H9 (cell line): ENCODE results near the gene SIGLEC9. TPM values are rescaled to one million over a fixed set of nuclear protein-coding genes. Genes with fewer than 3 reads are reported as not detected.

Experiments
- DNase-seq: peaks from one replicate; pipeline ENCODE4 v3.0.0-alpha.2; 2017
- H2AFZ ChIP-seq: one replicate; pipeline ENCODE4 v1.6.1; 2013; ENCODE audit warnings: mild to moderate bottlenecking, low read length, control low read depth, moderate library complexity
- H2AK5ac ChIP-seq: 2 replicates; pipeline ENCODE4 v1.6.1; 2013; ENCODE audit warnings: low read length, control low read depth, mixed read lengths; ENCODE audit not compliant: insufficient read length
- H2BK120ac ChIP-seq: one replicate; pipeline ENCODE4 v1.6.1; 2013; ENCODE audit warnings: low read depth, mild to moderate bottlenecking, low read length, control low read depth, inconsistent platforms; ENCODE audit not compliant: poor library complexity, severe bottlenecking
- H2BK12ac ChIP-seq: 2 replicates; pipeline ENCODE4 v1.6.1; 2013; ENCODE audit warnings: low read length, control low read depth, mixed read lengths, low read depth; ENCODE audit not compliant: insufficient read length
- H2BK15ac ChIP-seq: 2 replicates; pipeline ENCODE4 v1.6.1; 2013; ENCODE audit warnings: low read depth, low read length, control low read depth
- H2BK20ac ChIP-seq: one replicate; pipeline ENCODE4 v1.6.1; 2013; ENCODE audit warnings: low read depth, mild to moderate bottlenecking, low read length, control low read depth, inconsistent platforms; ENCODE audit not compliant: poor library complexity, severe bottlenecking
- H2BK5ac ChIP-seq: 2 replicates; pipeline ENCODE4 v1.6.1; 2013; ENCODE audit warnings: low read length, control low read depth, mixed read lengths; ENCODE audit not compliant: insufficient read length
- H3K14ac ChIP-seq: 2 replicates; pipeline ENCODE4 v1.6.1; 2013; ENCODE audit warnings: low read length, control low read depth; ENCODE audit not compliant: insufficient read depth
- H3K18ac ChIP-seq: 2 replicates; pipeline ENCODE4 v1.6.1; 2013; ENCODE audit warnings: low read depth, mild to moderate bottlenecking, mixed read lengths, low read length, control low read depth; ENCODE audit not compliant: insufficient read length
- H3K23ac ChIP-seq: 2 replicates; pipeline ENCODE4 v1.6.1; 2013; ENCODE audit warnings: low read length, control low read depth, mixed read lengths, low read depth; ENCODE audit not compliant: insufficient read length
- H3K23me2 ChIP-seq: 2 replicates; pipeline ENCODE4 v1.6.1; 2013; ENCODE audit warnings: low read depth, mild to moderate bottlenecking, mixed read lengths, low read length, control low read depth; ENCODE audit not compliant: insufficient read length, poor library complexity, severe bottlenecking
- H3K27ac ChIP-seq: 2 replicates; pipeline ENCODE4 v1.5.1; 2013; ENCODE audit warnings: low read length, control low read depth, mixed read lengths, low read depth; ENCODE audit not compliant: insufficient read length
- H3K27me3 ChIP-seq: 2 replicates; pipeline ENCODE4 v1.6.1; 2013; ENCODE audit warnings: low read length, control low read depth, inconsistent platforms; ENCODE audit not compliant: insufficient read depth
- H3K4ac ChIP-seq: 2 replicates; pipeline ENCODE4 v1.6.1; 2013; ENCODE audit warnings: low read depth, mild to moderate bottlenecking, control low read depth, inconsistent platforms, low read length, moderate library complexity
- H3K4me1 ChIP-seq: 2 replicates; pipeline ENCODE4 v1.6.1; 2013; ENCODE audit warnings: low read length, control low read depth, inconsistent platforms; ENCODE audit not compliant: insufficient read depth
- H3K4me2 ChIP-seq: 2 replicates; pipeline ENCODE4 v1.6.1; 2013; ENCODE audit warnings: low read length, control low read depth, mixed read lengths; ENCODE audit not compliant: insufficient read length, insufficient read depth
- H3K56ac ChIP-seq: 2 replicates; pipeline ENCODE4 v1.6.1; 2013; ENCODE audit warnings: low read depth, mild to moderate bottlenecking, mixed read lengths, low read length, control low read depth; ENCODE audit not compliant: insufficient read length
- H3K79me1 ChIP-seq: 2 replicates; pipeline ENCODE4 v1.6.1; 2013; ENCODE audit warnings: low read depth, mild to moderate bottlenecking, moderate library complexity, low read length, control low read depth, inconsistent platforms; ENCODE audit not compliant: insufficient read depth, poor library complexity, severe bottlenecking
- H3K79me2 ChIP-seq: 2 replicates; pipeline ENCODE4 v1.6.1; 2013; ENCODE audit warnings: low read length, control low read depth, inconsistent platforms; ENCODE audit not compliant: insufficient read depth
- H3K9ac ChIP-seq: 2 replicates; pipeline ENCODE4 v1.6.1; 2013; ENCODE audit warnings: low read length, control low read depth, mixed read lengths; ENCODE audit not compliant: insufficient read length; ENCODE audit errors: extremely low read depth
- H3K9me3 ChIP-seq: one replicate; pipeline ENCODE4 v1.6.1; 2013; ENCODE audit warnings: low read depth, low read length, inconsistent platforms; ENCODE audit not compliant: control insufficient read depth
- H3T11ph ChIP-seq: one replicate; pipeline ENCODE4 v1.6.1; 2013; ENCODE audit warnings: mild to moderate bottlenecking, low read length, control low read depth, inconsistent platforms
- H4K20me1 ChIP-seq: one replicate; pipeline ENCODE4 v1.6.1; 2013; ENCODE audit not compliant: control insufficient read depth, insufficient read length, insufficient read depth
- H4K5ac ChIP-seq: 2 replicates; pipeline ENCODE4 v1.6.1; 2013; ENCODE audit warnings: low read depth, mild to moderate bottlenecking, mixed read lengths, low read length, control low read depth; ENCODE audit not compliant: insufficient read length
- H4K8ac ChIP-seq: replicated peaks from 2 replicates; pipeline ENCODE4 v1.6.1; 2013; ENCODE audit warnings: low read length, control low read depth, mixed read lengths, low read depth; ENCODE audit not compliant: insufficient read length
- H4K91ac ChIP-seq: 2 replicates; pipeline ENCODE4 v1.6.1; 2013; ENCODE audit warnings: low read depth, mild to moderate bottlenecking, moderate library complexity, mixed read lengths, low read length, control low read depth; ENCODE audit not compliant: insufficient read length
- H3K27ac Mint-ChIP-seq, 3 experiments: 2 replicates in 2 of 3; 3 replicates in 1 of 3; pipeline ENCODE4 v1.8.0; 2020 to 2021; ENCODE audit warnings: mixed read lengths in 3 of 3, mild to moderate bottlenecking in 1 of 3, moderate library complexity in 1 of 3
- H3K27me3 Mint-ChIP-seq: 2 replicates; pipeline ENCODE4 v1.8.0; 2021; ENCODE audit warnings: low read depth, mild to moderate bottlenecking, moderate library complexity, mixed read lengths
- H3K36me3 Mint-ChIP-seq, 3 experiments: 2 replicates in 2 of 3; 3 replicates in 1 of 3; pipeline ENCODE4 v1.8.0; 2020 to 2021; ENCODE audit warnings: low read depth in 3 of 3, mixed read lengths in 3 of 3; ENCODE audit not compliant: insufficient read depth in 1 of 3
- H3K4me1 Mint-ChIP-seq, 2 experiments: 2 replicates each; pipeline ENCODE4 v1.8.0; 2020; ENCODE audit warnings: mixed read lengths in 2 of 2
- H3K4me3 Mint-ChIP-seq, 2 experiments: 2 replicates in 1 of 2; 3 replicates in 1 of 2; pipeline ENCODE4 v1.8.0; 2020 to 2021; ENCODE audit warnings: mild to moderate bottlenecking in 2 of 2, mixed read lengths in 2 of 2, moderate library complexity in 1 of 2
- H3K9me3 Mint-ChIP-seq, 2 experiments: 2 replicates in 1 of 2; 3 replicates in 1 of 2; pipeline ENCODE4 v1.8.0; 2020; ENCODE audit warnings: mild to moderate bottlenecking in 2 of 2, mixed read lengths in 2 of 2, moderate library complexity in 1 of 2
- CTCF ChIP-seq: fragments of 200-600 bp; sonication (generic); conservative IDR thresholded peaks from 3 replicates; pipeline ENCODE4 v1.8.0; 2021; ENCODE audit warnings: antibody characterized with exemption, mild to moderate bottlenecking
- WGBS: extraction: QIAGEN DNeasy Blood & Tissue Kit; methylation state at CpG from one replicate; pipeline ENCODE4 v1.1.7; 2013; ENCODE audit warnings: missing lambda C conversion rate, low lambda C conversion rate, mixed read lengths; ENCODE audit not compliant: insufficient read length; ENCODE audit errors: extremely low coverage; 5-methylcytosine and 5-hydroxymethylcytosine counted together
- total RNA-seq: library from RNA; stranded (reverse); gene quantifications from 2 replicates; pipeline ENCODE4 v1.2.1, GENCODE V29; 2021

Gene SIGLEC9
- total RNA-seq, 1 experiment from 2014 or later = not detected

GRCh38 chr19:51123381-51123800 lies 1.3 kb upstream of the SIGLEC9 start:
- no peak overlapping the region for H2BK120ac ChIP-seq
- H3K4me2 ChIP-seq = no peak overlapping the region
- H3K23ac ChIP-seq = no peak overlapping the region
- H3K4me1 ChIP-seq = no peaks in the 10 kb centered on the region
- H3K27ac Mint-ChIP-seq = no peak overlapping the region
- no peaks in the 10 kb centered on the region for H3K79me1 ChIP-seq
- no peak overlapping the region for H3K18ac ChIP-seq
- no peak overlapping the region for H3K14ac ChIP-seq
- WGBS = no CpG with 5 or more reads among the region's 6 CpGs
- H4K8ac ChIP-seq = no peak overlapping the region
- no peak overlapping the region for H3T11ph ChIP-seq
- no peak overlapping the region for H4K5ac ChIP-seq
- H3K27me3 Mint-ChIP-seq = peaks cover 12% of the 10 kb centered on the region
- no peak overlapping the region for H4K91ac ChIP-seq
- no peaks in the 10 kb centered on the region for H3K79me2 ChIP-seq
- H3K27me3 ChIP-seq = no peaks in the 10 kb centered on the region
- no peaks in the 10 kb centered on the region for H4K20me1 ChIP-seq
- no peak overlapping the region for H3K27ac ChIP-seq
- no peak overlapping the region for H3K56ac ChIP-seq
- no peak overlapping the region for H3K4ac ChIP-seq
- no peaks in the 10 kb centered on the region for H3K36me3 Mint-ChIP-seq
- H3K9me3 Mint-ChIP-seq = no peaks in the 10 kb centered on the region
- H3K9ac ChIP-seq = no peak overlapping the region
- no peak overlapping the region for H2BK20ac ChIP-seq
- H3K9me3 ChIP-seq = no peaks in the 10 kb centered on the region
- no peaks in the 10 kb centered on the region for H3K23me2 ChIP-seq
- H2AFZ ChIP-seq = no peak overlapping the region
- no peak overlapping the region for H2BK5ac ChIP-seq
- DNase-seq = no peak
- no peak overlapping the region for H2BK12ac ChIP-seq
- no peak for TF ChIP-seq CTCF
- H3K4me1 Mint-ChIP-seq = peaks cover 5 to 8% of the 10 kb centered on the region in 2 experiments; a peak in 3 of 4 replicates
- H2AK5ac ChIP-seq = no peak overlapping the region
- H3K4me3 Mint-ChIP-seq = no peak overlapping the region
- H2BK15ac ChIP-seq = no peak overlapping the region
